RWPE2 (cell line): ENCODE measurements around the gene MBD2.

ENCODE experiments used
- ATAC-seq: fragments of 200-7000 bp; cut with Tn5 transposase; 3 replicates; pipeline ENCODE4 v1.9.1; 2021; ENCODE audit warnings: low read depth
- DNase-seq: peaks from one replicate; pipeline ENCODE4 v3.0.0-alpha.2; 2020; ENCODE audit warnings: low spot score
- H3K27ac ChIP-seq: fragments of 450-650 bp; 2 replicates; pipeline ENCODE4 v1.5.1; 2017; ENCODE audit warnings: mild to moderate bottlenecking; ENCODE audit not compliant: poor library complexity, severe bottlenecking
- H3K27me3 ChIP-seq: fragments of 250-450 bp; sonication (Bioruptor Pico); 2 replicates; pipeline ENCODE4 v1.5.1; 2021; ENCODE audit warnings: mild to moderate bottlenecking, moderate library complexity; ENCODE audit not compliant: insufficient read depth, poor library complexity, severe bottlenecking
- H3K36me3 ChIP-seq: fragments of 250-450 bp; sonication (Bioruptor Pico); 2 replicates; pipeline ENCODE4 v1.5.1; 2020; ENCODE audit warnings: low read depth, mild to moderate bottlenecking, moderate library complexity
- H3K4me1 ChIP-seq: fragments of 250-450 bp; sonication (Bioruptor Pico); 2 replicates; pipeline ENCODE4 v1.5.1; 2021; ENCODE audit warnings: mild to moderate bottlenecking, moderate library complexity; ENCODE audit not compliant: insufficient read depth, poor library complexity, severe bottlenecking
- H3K4me3 ChIP-seq: fragments of 250-450 bp; sonication (Bioruptor Pico); 2 replicates; pipeline ENCODE4 v1.5.1; 2021; ENCODE audit warnings: mild to moderate bottlenecking, moderate library complexity; ENCODE audit not compliant: severe bottlenecking
- H3K9me3 ChIP-seq: fragments of 250-450 bp; sonication (Bioruptor Pico); 2 replicates; pipeline ENCODE4 v1.5.1; 2021; ENCODE audit warnings: mild to moderate bottlenecking, moderate library complexity; ENCODE audit not compliant: severe bottlenecking
- TF ChIP-seq, protein P1 (sequence below): fragments of 450-650 bp; IDR thresholded peaks from one replicate; pipeline ENCODE4 v1.5.1; 2017; ENCODE audit warnings: mild to moderate bottlenecking, moderate library complexity; ENCODE audit not compliant: poor library complexity, severe bottlenecking

Gene MBD2

DNA sequence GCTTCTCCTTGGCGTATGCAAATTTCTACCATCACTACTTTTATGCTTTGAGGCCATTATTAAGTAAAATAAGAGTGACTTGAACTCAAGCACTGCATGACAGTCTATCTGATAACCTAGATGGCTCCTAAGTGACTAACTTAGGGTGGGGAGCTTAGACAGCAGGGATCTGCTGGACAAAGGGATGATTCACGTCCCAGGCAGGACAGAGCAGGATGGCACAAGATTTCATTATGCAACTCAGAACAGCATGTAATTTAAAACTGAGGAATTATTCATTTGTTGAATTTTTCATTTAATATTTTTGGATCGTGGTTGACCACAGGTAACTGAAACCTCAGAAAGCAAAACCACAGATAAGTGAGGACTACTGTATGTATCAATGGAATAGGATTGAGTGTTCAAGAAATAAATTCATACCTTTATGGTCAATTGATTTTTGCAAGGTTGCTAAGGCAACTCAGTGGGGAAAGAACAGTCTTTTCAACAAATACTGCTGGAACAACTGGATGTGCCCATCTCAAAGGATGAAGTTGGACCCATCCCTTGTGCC lies 115.3 kb downstream of the MBD2 start:
- Histone ChIP-seq H3K36me3 (no peaks in the 10 kb centered on the region), H3K4me1 (peaks cover 6% of the 10 kb centered on the region), H3K4me3 (no peak overlapping the region), H3K27ac (peak overlapping the region; percentile 33), H3K27me3 (no peaks in the 10 kb centered on the region), H3K9me3 (no peaks in the 10 kb centered on the region)
- peak; percentile 98 for ATAC-seq
- TF ChIP-seq, protein P1, sequence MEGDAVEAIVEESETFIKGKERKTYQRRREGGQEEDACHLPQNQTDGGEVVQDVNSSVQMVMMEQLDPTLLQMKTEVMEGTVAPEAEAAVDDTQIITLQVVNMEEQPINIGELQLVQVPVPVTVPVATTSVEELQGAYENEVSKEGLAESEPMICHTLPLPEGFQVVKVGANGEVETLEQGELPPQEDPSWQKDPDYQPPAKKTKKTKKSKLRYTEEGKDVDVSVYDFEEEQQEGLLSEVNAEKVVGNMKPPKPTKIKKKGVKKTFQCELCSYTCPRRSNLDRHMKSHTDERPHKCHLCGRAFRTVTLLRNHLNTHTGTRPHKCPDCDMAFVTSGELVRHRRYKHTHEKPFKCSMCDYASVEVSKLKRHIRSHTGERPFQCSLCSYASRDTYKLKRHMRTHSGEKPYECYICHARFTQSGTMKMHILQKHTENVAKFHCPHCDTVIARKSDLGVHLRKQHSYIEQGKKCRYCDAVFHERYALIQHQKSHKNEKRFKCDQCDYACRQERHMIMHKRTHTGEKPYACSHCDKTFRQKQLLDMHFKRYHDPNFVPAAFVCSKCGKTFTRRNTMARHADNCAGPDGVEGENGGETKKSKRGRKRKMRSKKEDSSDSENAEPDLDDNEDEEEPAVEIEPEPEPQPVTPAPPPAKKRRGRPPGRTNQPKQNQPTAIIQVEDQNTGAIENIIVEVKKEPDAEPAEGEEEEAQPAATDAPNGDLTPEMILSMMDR: no peak
- DNase-seq: no peak

DNA sequence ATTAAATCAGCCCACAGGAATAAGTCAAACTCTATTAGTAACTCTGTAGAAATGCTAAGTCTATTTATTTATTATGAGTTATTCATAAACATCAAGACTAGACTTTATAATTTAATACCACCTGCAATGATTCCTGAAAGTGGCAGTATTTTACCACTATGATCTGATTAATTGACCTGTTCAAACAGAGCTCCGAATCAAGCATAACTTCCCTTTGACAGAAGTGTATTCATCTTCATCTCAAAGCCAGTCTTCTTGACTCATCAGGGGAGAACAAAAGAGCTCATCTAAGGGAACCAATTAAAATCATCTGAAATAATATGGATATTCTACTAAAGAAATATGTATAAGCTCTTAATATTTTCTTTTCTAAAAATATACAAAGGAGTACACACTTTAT lies 122.3 kb downstream of the MBD2 start:
- Histone ChIP-seq H3K4me3 (no peak overlapping the region), H3K9me3 (no peaks in the 10 kb centered on the region), H3K4me1 (peaks cover 3% of the 10 kb centered on the region), H3K36me3 (no peaks in the 10 kb centered on the region), H3K27ac (no peak overlapping the region), H3K27me3 (no peaks in the 10 kb centered on the region)
- ATAC-seq: no peak
- TF ChIP-seq, protein P1: no peak
- DNase-seq: no peak
